Keratinocyte (primary cell): ENCODE measurements around the gene KCNH1. TPM values are rescaled to one million over a fixed set of nuclear protein-coding genes. Genes with fewer than 3 reads are reported as not detected.

Experiments
- DNase-seq: peaks from one replicate; pipeline ENCODE4 v3.0.0-alpha.2; 2011; ENCODE audit warnings: low read depth, missing footprints, low spot score
- FAIRE-seq: peaks from 2 replicates; lab custom pipeline; 2011; peaks lifted over from hg19 to GRCh38; lab: Jason Lieb, UNC
- H2AFZ ChIP-seq: 2 replicates; pipeline ENCODE4 v1.6.0; 2012; ENCODE audit warnings: low read length, control low read depth, inconsistent platforms; ENCODE audit not compliant: control insufficient read depth
- H3K27ac ChIP-seq: 2 replicates; pipeline ENCODE4 v1.5.1; 2011; ENCODE audit warnings: low read length; ENCODE audit not compliant: control insufficient read depth, insufficient read depth
- H3K27me3 ChIP-seq: 3 replicates; pipeline ENCODE4 v1.6.0; 2011; ENCODE audit warnings: low read length; ENCODE audit not compliant: control insufficient read depth, insufficient read depth; ENCODE audit errors: extremely low read depth
- H3K36me3 ChIP-seq, 2 experiments: 2 replicates in 1 of 2; 3 replicates in 1 of 2; pipeline ENCODE4 v1.5.1; 2011; ENCODE audit warnings: low read length in 2 of 2, mild to moderate bottlenecking in 1 of 2; ENCODE audit not compliant: control insufficient read depth in 2 of 2, insufficient read depth in 2 of 2; ENCODE audit errors: extremely low read depth in 1 of 2
- H3K4me1 ChIP-seq: 3 replicates; pipeline ENCODE4 v1.5.1; 2011; ENCODE audit warnings: low read length; ENCODE audit not compliant: control insufficient read depth, insufficient read depth; ENCODE audit errors: extremely low read depth
- H3K4me2 ChIP-seq: 3 replicates; pipeline ENCODE4 v1.6.0; 2011; ENCODE audit warnings: low read depth, low read length; ENCODE audit not compliant: control insufficient read depth, insufficient read depth; ENCODE audit errors: extremely low read depth
- H3K4me3 ChIP-seq, 3 experiments: fragments of 200-600 bp in 1 of 3; sonication (generic) in 1 of 3; 2 replicates in 2 of 3; 3 replicates in 1 of 3; pipeline ENCODE4 v1.5.1; 2011 to 2016; ENCODE audit warnings: low read length in 3 of 3, mild to moderate bottlenecking in 3 of 3, control low read depth in 2 of 3, inconsistent platforms in 1 of 3, low read depth in 1 of 3, mixed read lengths in 1 of 3, mixed run types in 1 of 3, moderate library complexity in 1 of 3; ENCODE audit not compliant: control insufficient read depth in 2 of 3, insufficient read depth in 2 of 3; ENCODE audit errors: extremely low read depth in 1 of 3
- H3K79me2 ChIP-seq: 2 replicates; pipeline ENCODE4 v1.6.0; 2012; ENCODE audit warnings: low read length; ENCODE audit not compliant: control insufficient read depth, insufficient read depth
- H3K9ac ChIP-seq: 3 replicates; pipeline ENCODE4 v1.6.0; 2011; ENCODE audit warnings: low read length; ENCODE audit not compliant: control insufficient read depth, insufficient read depth; ENCODE audit errors: extremely low read depth
- H3K9me1 ChIP-seq: 3 replicates; pipeline ENCODE4 v1.6.0; 2011; ENCODE audit warnings: low read length; ENCODE audit not compliant: control insufficient read depth, insufficient read depth; ENCODE audit errors: extremely low read depth
- H3K9me3 ChIP-seq: 2 replicates; pipeline ENCODE4 v1.5.1; 2012; ENCODE audit warnings: low read depth, low read length; ENCODE audit not compliant: control insufficient read depth
- H4K20me1 ChIP-seq: 3 replicates; pipeline ENCODE4 v1.6.0; 2011; ENCODE audit warnings: low read length; ENCODE audit not compliant: control insufficient read depth, insufficient read depth; ENCODE audit errors: extremely low read depth
- EZH2 ChIP-seq: IDR thresholded peaks from one replicate; pipeline ENCODE4 v1.6.1; 2012; ENCODE audit warnings: inconsistent platforms, mild to moderate bottlenecking, low read length, moderate library complexity
- dilution Hi-C: fragments of 300-500 bp; cut with MboI; formaldehyde crosslinking; loops from one replicate; pipeline ENCODE4 v1.7.0; 2020; ENCODE audit warnings: low sequenced_read_pairs; ENCODE audit not compliant: extremely low pct_ligation_motif_present
- polyA plus RNA-seq, 5 experiments: library from polyadenylated mRNA; depleted of rRNA in 3 of 5; stranded (reverse) in 3 of 5; stranded (forward) in 1 of 5; unstranded in 1 of 5; fragments of >200 nt; gene quantifications; 1 replicate in 1 of 5; 2 replicates in 3 of 5; 3 replicates in 1 of 5; pipeline versions ENCODE4 v1.2.1 to v1.2.3, GENCODE V29; 2011 to 2012; ENCODE audit warnings: missing spikeins in 2 of 5, low read depth in 1 of 5, low replicate concordance in 1 of 5
- TF ChIP-seq, protein P1 (sequence below), 3 experiments: IDR thresholded peaks in 1 of 3; conservative IDR thresholded peaks in 1 of 3; optimal IDR thresholded peaks in 1 of 3; 2 replicates in 2 of 3; 3 replicates in 1 of 3; pipeline versions ENCODE3 to v1.5.1; 2011; ENCODE audit warnings: low read length in 3 of 3, mild to moderate bottlenecking in 3 of 3, moderate library complexity in 2 of 3, control low read depth in 1 of 3, inconsistent platforms in 1 of 3; ENCODE audit not compliant: insufficient read depth in 2 of 3; ENCODE audit errors: extremely low read depth in 1 of 3

KCNH1 gene
- polyA plus RNA-seq, 1 donor (not counting 4 experiments of a cell fraction or from before 2014, with no cell fraction given): not detected

DNA sequence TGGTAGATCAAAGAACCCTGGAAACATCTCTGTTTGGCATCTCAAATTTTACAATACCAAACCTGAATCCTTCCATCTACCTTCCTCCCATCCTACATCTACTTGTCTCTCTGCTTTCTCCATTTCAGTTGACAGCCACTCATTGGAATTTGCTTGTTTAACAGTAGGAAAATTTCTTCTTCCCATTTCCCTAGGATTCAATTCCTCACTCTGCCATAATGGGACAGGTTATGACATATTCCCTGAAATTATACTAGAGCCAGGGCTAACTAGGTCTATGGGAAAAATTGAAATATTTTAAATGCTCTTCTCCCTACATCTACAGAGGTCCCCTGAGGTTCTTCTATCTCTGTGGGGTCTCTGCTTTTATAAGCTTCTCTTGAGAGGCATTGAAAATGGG is 257.7 kb downstream of the KCNH1 start:
- TF ChIP-seq, protein P1, sequence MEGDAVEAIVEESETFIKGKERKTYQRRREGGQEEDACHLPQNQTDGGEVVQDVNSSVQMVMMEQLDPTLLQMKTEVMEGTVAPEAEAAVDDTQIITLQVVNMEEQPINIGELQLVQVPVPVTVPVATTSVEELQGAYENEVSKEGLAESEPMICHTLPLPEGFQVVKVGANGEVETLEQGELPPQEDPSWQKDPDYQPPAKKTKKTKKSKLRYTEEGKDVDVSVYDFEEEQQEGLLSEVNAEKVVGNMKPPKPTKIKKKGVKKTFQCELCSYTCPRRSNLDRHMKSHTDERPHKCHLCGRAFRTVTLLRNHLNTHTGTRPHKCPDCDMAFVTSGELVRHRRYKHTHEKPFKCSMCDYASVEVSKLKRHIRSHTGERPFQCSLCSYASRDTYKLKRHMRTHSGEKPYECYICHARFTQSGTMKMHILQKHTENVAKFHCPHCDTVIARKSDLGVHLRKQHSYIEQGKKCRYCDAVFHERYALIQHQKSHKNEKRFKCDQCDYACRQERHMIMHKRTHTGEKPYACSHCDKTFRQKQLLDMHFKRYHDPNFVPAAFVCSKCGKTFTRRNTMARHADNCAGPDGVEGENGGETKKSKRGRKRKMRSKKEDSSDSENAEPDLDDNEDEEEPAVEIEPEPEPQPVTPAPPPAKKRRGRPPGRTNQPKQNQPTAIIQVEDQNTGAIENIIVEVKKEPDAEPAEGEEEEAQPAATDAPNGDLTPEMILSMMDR (optimal IDR thresholded peaks at IDR 0.05 in 1 of 3, IDR thresholded peaks at IDR 0.05 in 1 of 3, conservative IDR thresholded peaks at IDR 0.05 in 1 of 3; ENCODE audit: extremely low read depth in 1 of 3, insufficient read depth in 2 of 3, low read length in 3 of 3): no peak
- no peak for TF ChIP-seq EZH2
- DNase-seq: no peak
- Histone ChIP-seq H3K9me1 (no peaks in the 10 kb centered on the region), H2AFZ (no peak overlapping the region), H3K4me2 (no peak overlapping the region), H3K9me3 (no peaks in the 10 kb centered on the region), H3K9ac (no peak overlapping the region), H3K79me2 (no peaks in the 10 kb centered on the region), H3K36me3 (no peaks in the 10 kb centered on the region), H3K27me3 (peaks cover 4% of the 10 kb centered on the region), H3K27ac (no peak overlapping the region), H3K4me1 (no peaks in the 10 kb centered on the region), H4K20me1 (no peaks in the 10 kb centered on the region), H3K4me3 (no peak overlapping the region)
- dilution Hi-C loops: no loop called here
- no peak for FAIRE-seq

DNA sequence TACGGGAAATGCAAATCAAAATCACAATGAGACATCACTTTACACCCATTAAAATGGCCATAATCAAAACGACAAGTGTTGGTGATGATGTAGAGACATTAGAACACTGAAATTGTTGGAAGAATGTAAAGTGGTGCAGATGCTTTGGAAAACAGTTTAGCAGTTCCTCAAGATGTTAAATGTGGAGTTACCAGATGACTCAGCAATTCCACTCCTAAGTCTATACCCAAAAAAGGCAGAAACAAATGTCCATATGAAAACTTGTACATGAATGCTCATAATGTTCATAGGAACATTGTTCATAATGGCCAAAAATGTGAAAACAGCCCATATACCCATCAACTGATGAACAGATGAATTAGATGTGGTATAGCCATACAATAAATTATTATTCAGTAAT is 267.4 kb downstream of the KCNH1 start:
- Histone ChIP-seq H3K9ac (no peak overlapping the region), H3K27ac (no peak overlapping the region), H3K4me1 (no peaks in the 10 kb centered on the region), H3K36me3 (no peaks in the 10 kb centered on the region), H3K9me1 (no peaks in the 10 kb centered on the region), H2AFZ (no peak overlapping the region), H3K4me3 (no peak overlapping the region), H3K4me2 (no peak overlapping the region), H3K27me3 (no peaks in the 10 kb centered on the region), H4K20me1 (no peaks in the 10 kb centered on the region), H3K9me3 (no peaks in the 10 kb centered on the region), H3K79me2 (no peaks in the 10 kb centered on the region)
- no peak for TF ChIP-seq EZH2
- TF ChIP-seq, protein P1 (optimal IDR thresholded peaks at IDR 0.05 in 1 of 3, IDR thresholded peaks at IDR 0.05 in 1 of 3, conservative IDR thresholded peaks at IDR 0.05 in 1 of 3; ENCODE audit: extremely low read depth in 1 of 3, insufficient read depth in 2 of 3, low read length in 3 of 3): no peak
- FAIRE-seq (no peak), DNase-seq (no peak)
- dilution Hi-C loops: no loop called here
